Measurements from ENCODE around the gene AK1. TPM values are rescaled to one million over a fixed set of nuclear protein-coding genes. Genes with fewer than 3 reads are reported as not detected.

The AK1 gene
- total and polyA plus RNA-seq, 9 of the 15 experiments (the other 6 are each of a cell fraction or from before 2014, with no cell fraction given) = 10.1 to 71.8 (median 39.0) TPM

- H3K36me3 ChIP-seq (ENCODE audit: control insufficient read depth, insufficient read depth, low read length) = peaks cover 8% of the 10 kb centered on the region; the same call in 1 of the 3 replicates
These were observed 4.2 kb downstream of the AK1 start for GRCh38 chr9:127873223-127873691.

More at GRCh38 chr9:127873223-127873691, 4.2 kb downstream of the AK1 start:
- FAIRE-seq (no peak), DNase-seq (ENCODE audit: extremely low read depth in 1 of 4, low spot score in 3 of 4) (peak in 1 of 4 experiments; percentile 34), ATAC-seq (no peak)
- Histone ChIP-seq H3K9ac (ENCODE audit: insufficient read depth in 1 of 2, low read depth in 2 of 2, low read length in 2 of 2) (peak overlapping the region in 1 of 2 experiments; percentile 18; a peak in 1 of 4 replicates), H3K79me2 (ENCODE audit: control insufficient read depth, insufficient read depth, low read length) (peaks cover 12% of the 10 kb centered on the region; the same call in 2 of the 3 replicates), H3K27me3 (ENCODE audit: control insufficient read depth in 2 of 2, insufficient read depth in 2 of 2, low read length in 2 of 2) (no peaks in the 10 kb centered on the region), H3K27ac (ENCODE audit: extremely low read depth, low read depth, low read length) (no peak overlapping the region), H3K4me1 (replicated peaks in 1 of 2; ENCODE audit: control insufficient read depth in 2 of 2, insufficient read depth in 2 of 2, low read length in 2 of 2) (peaks cover 18 to 70% of the 10 kb centered on the region in 2 experiments; a peak in 4 of 5 replicates), H2AFZ (ENCODE audit: low read depth, low read length) (no peak overlapping the region), H3K9me1 (ENCODE audit: control insufficient read depth, insufficient read depth, low read length) (no peaks in the 10 kb centered on the region), H3K9me3 (replicated peaks; ENCODE audit: control insufficient read depth, insufficient read depth, low read depth, low read length) (no peaks in the 10 kb centered on the region), H3K4me3 (no peak overlapping the region), H4K20me1 (replicated peaks; ENCODE audit: control insufficient read depth, insufficient read depth, low read length) (no peaks in the 10 kb centered on the region), H3K4me2 (ENCODE audit: insufficient read depth, low read length) (no peak overlapping the region)
- no TSS peak for BruUV-seq (replicated peaks)
- 72% methylated on average over 19 of the region's 19 CpGs for WGBS (ENCODE audit: insufficient coverage, low coverage, missing lambda C conversion rate)
- TF ChIP-seq RFX1 (IDR thresholded peaks at IDR 0.05) (peak; percentile 91), ZNF436 (CRISPR knock-in tag; IDR thresholded peaks at IDR 0.05) (no peak), MYNN (IDR thresholded peaks at IDR 0.05) (peak; percentile 93), MYNN (CRISPR knock-in tag; IDR thresholded peaks at IDR 0.05) (no peak), ZBTB33 (CRISPR knock-in tag; IDR thresholded peaks at IDR 0.05) (peak; percentile 97), VEZF1 (CRISPR knock-in tag; IDR thresholded peaks at IDR 0.05) (0 out of 2 replicates have a peak, but pooled peaks have one; percentile 12), ZNF707 (CRISPR knock-in tag; conservative IDR thresholded peaks at IDR 0.05) (no peak), MXI1 (IDR thresholded peaks at IDR 0.05; ENCODE audit: low read depth, low read length) (0 out of 2 replicates have a peak, but pooled peaks have one; percentile 23)
- intact Hi-C loops (cut with micrococcal nuclease) = loop anchor here (5.0 to 10.0 kb wide), 2 partner anchors 71 to 278 kb away; partner anchors contain the start of gene FPGS
- POLR2A ChIA-PET = interaction anchor here (0.9 to 2.4 kb wide), 3 partner anchors 9 to 16 kb away, joined by 3 to 9 read pairs (median 4); no protein-coding TSS in a partner anchor
- in situ Hi-C loops (cut with MboI) = loop anchor here (5.0 to 10.0 kb wide), 3 partner anchors 66 to 278 kb away; partner anchors contain the start of gene TOR2A
- CTCF ChIA-PET (ENCODE audit: low intra/inter-chr PET ratio) = interaction anchor here (0.6 kb wide), 1 partner anchor 172 kb away, joined by 3 read pairs; no protein-coding TSS in a partner anchor
